Glomerular visceral epithelial cell (primary cell): ENCODE measurements around the gene NKX6-2.
"Not testable (repeated sequence)": the region's sequence is repeated elsewhere in the genome, so short reads cannot be mapped to it uniquely, and the experiment has no call there.

ENCODE experiments used
- DNase-seq: peaks from one replicate; pipeline ENCODE4 v3.0.0-alpha.2; 2016; ENCODE audit errors: extremely low spot score

The NKX6-2 gene

DNA sequence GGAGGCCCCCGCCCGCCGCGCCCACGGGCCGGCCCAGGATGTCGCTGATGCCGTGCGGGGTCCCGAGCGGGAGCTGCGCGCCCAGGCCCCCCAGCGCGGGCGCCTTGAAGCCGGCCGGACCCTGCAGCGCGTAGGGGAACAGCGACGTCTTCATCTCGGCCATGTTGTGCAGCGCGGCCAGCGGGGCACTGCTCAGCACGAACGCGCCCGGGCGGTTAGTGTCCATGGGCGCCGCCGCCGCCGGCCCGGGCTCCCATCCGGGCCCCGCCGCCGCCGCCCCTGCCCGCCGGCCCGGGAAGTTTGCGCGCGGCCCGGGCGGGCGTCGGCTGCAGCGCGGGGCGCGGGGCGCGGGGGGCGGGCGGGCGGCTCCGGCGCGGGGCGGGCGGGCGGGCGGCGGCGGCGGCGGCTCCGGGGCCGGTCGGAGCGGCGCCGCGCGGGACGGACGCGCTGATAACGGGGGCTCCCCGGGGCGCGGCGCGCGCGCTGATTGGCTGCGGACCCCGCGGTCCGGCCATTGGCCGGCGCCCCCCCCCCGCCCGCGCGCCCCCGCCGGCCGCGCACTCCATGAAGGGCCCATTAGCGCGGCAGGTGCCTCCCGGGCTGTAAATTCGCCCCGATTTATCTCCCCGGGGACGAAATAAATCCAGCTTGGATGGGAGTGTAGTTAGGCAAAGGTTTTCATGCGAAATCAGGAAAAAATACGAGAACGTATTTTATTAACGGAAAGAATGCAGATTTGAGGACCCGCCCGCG lies at the start of gene NKX6-2:
Gene NKX6-2, minus strand, starts transcription at position 425 of the 753 bp plus-strand sequence. Its CDS starts 199 bp downstream, at position 226.
- DNase-seq, result no peak

DNA sequence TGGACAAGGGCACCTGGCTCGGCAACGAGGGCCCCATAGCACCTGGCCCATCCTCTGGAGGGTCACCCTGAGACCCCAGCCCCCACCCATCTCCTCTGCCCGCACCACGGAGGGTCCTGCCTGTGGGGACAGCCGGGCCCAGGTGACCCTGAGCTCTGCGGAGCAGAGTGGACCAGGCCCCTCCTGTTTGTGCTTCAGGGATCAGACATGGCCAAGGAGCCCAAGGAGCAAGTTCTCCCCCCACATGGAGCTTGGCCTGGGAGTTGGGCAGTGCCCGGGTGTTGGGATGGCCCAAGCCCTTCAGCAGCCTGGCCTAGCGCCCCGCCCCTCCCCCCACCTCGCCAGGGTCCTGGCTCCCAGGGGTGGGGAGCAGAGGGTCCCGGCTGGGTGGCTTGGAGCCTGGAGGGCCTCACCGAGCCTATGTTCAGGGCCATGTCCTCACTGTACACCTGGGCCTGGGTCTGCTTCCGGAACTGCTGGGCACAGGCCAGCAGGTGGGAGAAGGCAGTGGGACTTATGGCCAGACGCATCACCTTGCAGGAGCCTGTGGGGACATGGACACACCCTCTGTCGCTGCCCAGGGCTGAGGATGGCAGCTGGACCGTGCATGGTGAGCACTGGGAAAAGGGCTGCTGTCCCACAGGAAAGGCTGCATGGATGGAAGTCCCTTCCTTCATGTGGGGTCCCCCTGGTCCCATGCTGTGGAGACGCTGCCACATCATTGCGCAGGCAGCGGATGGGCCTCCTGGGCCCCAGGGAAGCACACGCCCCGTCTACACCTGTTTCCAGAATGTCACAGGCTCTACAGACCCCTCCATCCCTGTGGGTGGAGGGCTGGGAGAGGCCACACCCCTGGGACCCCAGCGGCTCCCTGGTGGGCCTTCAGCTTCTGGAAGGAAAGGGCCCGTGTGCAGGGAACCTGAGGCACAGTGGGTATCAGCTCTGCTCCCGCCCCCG lies 49.2 kb upstream of the NKX6-2 start:
- no peak for DNase-seq

DNA sequence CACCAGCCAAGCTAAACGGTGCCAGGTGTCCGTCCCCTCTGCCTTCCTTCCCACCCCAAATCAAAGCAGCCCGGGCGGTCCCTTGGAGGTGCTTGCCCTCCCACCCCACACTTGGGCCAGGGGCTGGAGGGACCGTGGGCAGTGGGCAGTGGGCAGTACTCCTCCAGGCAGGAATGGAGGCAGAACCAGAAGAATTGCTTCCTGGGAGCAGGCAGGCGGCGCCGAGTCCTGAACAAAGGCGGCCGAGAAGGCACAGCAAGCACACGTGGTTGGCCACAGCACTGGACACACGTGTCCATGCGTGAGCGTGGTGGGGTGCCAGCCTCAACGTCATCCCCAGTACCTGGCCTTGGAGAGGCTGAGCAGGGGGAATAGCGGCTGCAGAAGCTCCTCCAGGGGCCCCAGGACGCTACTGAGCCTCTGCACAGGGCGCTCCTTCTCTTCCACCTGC lies 48.4 kb upstream of the NKX6-2 start:
- DNase-seq, result no peak

DNA sequence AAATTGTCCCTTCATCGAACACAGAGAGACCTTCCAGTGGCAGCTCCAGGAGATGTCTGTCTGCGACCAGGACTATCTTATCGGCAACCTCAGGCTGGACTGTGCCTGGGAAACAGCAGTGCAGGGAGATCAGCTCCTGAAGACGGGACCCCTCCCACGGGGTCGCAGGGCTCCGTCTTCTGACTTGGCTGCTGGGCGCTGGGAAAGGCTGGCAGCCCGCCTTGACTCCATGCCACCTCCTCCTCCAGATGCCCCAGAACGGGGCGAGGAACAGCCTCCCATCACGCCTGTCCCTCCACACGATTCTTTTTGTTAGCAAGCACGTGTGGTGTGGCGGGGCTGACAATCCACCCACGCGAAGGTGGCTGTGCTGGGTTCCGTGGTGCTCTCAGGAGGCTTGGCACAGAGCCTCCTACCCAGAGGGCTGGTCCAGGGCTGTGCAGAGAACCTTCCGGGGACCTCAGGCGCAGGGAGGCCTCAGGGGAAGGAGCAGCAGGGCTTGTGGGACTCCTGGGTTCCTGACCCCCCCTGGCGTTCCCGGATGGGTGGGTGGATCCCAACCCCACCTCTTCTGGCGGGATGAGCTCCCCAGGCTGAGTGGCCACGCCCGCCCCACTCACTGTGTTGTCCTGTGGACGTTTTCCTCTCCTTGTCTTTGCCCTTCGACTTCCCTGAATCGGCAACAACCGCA lies 47.6 kb upstream of the NKX6-2 start:
- no peak for DNase-seq

DNA sequence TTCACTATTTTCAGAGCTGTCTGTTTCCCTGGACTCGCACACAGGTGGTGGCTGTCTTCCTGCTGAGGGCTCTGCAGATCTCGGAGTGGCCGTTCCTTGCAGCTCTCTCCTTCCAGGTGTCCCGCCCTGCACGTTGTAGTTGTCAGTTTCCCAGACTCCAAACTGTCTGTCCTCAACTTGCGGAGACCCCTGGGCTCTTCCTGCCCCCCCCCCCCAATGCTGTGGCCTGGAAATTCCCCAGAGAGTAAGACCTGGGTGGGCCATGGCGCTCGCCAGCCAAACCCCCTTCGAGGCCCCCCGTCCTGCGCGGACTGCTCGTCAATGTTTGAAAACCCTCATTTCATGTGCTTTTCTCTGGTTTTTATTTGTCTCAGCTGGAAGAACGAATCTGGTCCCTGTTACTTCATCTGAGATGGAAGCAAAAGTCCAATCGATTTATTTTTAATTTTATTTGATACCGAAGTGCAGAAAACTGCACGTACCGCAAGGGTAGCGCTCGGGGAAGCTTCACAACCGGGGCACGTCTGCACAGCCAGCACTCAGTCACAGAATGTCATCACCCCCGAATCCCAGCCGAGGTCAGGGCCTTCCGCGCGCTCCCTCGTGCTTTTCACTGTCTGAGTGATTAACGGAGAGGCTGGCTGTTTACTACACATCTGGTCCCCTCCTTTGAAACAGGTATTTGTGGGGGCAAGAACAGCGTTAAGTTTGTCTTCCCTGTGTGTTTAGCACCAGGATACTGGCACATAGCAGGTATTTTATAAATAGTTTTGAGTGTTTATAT lies 46.4 kb upstream of the NKX6-2 start:
- no peak for DNase-seq

DNA sequence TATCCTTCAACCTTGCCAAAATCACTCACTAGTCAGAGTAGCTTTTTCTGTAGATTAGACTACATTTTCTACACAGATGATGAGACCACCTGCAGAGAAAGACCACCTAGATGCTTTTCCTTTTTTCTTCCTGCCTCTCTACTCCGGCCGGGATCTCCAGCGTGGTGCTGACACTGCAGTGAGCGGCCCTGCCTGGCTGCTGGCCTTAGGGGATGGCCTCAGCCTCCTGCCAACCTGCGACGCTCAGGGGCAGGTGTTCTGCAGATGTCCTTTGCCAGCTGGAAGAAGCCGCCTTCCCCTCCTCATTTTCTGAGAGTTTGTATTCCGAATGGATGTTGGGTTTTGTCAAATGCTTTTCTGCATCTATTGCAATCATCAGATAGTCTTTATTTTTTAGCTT lies 43.5 kb upstream of the NKX6-2 start:
- DNase-seq, result no peak

DNA sequence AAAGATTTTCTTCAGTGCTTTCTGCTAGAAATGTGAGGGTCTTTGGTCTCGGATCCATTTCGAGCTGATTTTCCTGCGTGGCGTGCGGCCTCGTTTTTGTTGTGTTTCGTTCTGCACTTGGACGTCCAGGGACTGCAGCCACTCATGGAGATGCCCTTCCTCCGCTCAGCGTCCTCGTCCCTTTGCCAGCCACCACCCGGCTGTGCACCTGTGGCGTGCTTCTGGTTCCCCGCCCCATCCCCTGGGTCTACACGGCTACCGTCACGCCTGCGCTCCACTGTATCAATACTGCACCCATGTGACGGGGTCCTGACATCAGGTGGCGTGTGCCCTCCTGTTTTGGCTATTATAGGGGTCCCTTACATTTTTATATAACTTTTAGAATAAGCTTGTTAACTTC lies 42.7 kb upstream of the NKX6-2 start:
- no peak for DNase-seq

DNA sequence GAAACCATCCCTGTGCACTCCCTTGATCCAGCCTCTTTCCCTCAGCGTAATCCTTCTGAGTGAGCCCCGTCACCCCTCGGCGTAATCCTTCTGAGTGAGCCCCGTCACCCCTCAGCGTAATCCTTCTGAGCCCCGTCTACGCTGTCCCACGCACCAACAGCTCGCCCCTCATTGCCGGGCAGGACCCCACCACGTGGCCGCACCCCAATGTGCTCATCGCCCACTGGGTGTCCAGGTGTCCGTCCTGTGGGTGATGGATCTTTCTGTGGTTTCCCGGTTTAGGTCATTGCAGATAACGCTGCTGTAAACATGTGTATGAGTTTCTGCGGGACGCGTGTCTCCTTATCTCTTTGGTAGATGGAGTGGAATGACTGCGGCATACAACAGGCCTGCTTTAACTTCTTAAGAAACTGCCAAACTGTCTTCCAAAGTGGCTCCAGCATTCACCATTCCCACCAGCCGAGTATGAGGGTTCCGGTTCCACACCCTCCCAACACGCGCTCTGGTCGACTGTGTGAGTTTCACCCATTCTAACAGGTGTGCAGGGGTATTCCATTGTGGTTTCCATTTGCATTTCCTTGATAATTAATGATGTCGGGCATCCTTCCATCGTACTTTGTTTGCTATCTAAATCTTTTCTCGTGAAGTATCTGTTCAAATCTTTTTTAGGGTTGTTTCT lies 42.1 kb upstream of the NKX6-2 start:
- DNase-seq, result no peak

DNA sequence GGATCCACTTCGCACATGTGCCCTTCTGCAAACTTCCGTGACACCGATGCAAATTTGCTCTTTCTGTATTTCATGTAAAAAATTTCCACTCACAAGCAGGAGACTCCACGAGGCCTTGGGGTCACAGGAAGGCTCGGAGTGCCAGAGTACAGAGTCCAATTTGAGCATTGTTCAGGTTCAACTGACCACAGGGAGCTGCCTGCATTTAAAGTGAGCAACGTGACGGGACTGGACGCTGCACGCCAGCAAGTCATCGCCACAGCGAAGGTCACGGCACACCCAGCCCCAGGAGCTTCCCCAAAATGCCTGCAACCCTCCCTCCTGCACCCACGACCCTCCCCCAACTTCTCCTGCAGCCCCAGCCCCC lies 41.5 kb upstream of the NKX6-2 start:
- no peak for DNase-seq

DNA sequence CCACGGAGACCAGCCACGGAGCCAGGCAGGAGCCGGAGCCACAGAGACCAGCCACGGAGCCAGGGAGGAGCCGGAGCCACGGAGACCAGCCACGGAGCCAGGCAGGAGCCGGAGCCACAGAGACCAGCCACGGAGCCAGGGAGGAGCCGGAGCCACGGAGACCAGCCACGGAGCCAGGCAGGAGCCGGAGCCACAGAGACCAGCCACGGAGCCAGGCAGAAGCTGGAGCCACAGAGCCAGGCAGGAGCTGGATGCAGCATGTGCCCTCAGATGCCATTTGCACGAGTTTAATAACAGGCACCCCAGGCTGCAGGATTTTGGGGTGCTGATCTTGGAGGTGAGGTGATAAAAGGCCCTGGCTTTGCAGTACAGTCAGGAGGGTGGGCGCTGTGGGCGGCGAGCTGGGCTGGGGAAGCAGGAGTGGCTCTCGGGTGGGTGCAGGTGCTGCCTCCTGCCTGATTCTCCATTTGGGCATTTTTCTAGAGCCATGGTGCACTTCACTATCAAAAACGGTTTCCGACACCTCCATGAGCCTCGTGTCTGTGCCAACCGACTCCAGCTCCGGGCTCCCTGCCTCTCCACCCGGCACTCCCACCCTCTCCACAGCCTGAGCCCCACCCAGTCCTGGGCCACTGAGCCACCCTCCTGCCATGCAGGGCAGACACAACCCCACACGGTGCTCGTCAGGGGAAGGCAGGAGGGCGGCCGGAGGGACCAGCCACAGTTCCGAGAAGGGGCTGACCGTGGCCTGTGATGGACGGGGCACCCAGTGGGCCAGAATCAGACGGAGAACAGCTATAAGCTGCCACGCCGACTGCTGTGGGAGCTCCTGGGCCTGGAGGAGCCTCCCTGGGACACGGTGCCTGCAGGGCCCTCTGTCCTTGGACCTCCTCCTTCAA lies 40.8 kb upstream of the NKX6-2 start:
- no peak for DNase-seq

DNA sequence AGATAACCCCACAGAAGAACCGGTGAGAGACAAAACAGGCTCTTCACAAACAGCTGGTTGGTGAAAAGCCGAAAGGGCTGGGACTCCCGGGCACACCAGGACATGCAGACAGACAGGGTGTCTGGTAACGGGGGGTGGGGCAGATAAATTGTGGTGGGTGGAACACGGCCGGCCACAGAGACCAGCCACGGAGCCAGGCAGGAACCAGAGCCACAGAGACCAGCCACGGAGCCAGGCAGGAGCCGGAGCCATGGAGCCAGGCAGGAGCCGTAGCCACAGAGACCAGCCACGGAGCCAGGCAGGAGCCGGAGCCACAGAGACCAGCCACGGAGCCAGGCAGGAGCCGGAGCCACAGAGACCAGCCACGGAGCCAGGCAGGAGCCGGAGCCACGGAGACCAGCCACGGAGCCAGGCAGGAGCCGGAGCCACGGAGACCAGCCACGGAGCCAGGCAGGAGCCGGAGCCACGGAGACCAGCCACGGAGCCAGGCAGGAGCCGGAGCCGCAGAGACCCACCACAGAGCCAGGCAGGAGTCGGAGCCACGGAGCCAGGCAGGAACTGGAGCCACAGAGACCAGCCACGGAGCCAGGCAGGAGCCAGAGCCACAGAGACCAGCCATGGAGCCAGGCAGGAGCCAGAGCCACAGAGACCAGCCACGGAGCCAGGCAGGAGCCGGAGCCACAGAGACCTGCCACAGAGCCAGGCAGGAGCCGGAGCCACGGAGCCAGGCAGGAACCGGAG lies 40.0 kb upstream of the NKX6-2 start:
- not testable (repeated sequence) for DNase-seq

DNA sequence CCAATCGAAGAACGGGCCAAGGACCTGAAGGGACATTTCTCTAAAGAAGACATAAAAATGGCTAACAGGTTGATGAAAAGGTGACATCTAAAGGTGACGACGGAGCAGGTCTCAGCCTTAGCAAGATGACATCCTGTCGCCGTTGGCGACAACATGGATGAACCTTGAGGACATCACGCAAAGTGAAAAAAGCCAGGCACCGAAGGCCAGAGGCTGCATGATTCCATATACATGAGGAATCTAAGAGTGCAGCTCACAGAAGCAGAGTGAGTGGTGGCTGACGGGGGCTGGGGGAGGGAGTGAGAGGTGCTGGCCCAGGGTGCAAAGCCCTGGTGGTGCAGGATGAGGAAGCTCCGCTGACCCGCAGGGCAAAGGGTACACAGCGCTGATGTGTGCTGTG lies 34.1 kb upstream of the NKX6-2 start:
- DNase-seq, result no peak

DNA sequence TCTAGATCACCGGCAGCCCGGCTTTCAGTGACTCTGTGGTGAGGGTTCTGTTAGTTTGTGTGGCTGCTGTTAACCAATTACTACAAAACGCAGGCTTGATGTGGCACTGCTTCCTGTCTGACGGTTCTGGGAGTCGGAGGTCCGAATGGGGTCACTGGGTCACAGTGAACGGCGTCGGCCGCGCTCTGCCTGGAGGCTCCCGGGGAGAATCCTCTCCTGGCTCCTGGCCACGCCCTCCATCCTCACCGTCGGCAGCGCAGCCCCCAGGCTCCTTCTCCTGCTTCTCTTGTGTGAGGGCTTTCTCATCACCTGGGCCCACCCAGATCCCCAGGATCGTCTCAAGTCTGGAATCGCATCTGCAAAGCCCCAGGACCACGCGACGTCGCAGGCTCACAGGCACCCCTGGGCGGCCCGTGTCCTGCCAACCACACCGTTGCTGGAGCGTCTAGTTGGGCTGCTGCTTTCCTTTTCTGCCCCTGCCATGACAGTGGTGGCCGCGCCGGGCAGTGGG lies 31.8 kb upstream of the NKX6-2 start:
- no peak for DNase-seq

DNA sequence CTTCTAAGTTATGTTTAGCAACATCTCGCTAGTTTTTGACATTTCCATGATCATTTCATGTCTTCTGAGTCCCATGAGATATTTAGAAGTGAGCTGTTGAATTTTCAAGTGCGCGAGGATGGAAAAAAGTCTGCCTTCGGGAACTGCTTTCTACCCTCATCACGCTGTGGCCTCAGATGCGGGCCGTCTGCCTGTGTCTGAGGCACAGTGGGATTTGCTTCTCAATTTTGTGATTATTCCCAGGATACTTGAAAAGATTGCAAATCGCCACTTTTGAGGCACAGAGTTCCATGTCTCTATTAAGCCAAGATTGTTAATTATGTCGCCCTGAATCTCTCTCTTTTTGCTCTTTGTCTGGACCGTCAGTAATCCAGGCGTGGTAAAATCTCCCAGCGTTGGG lies 30.8 kb upstream of the NKX6-2 start:
- no peak for DNase-seq

DNA sequence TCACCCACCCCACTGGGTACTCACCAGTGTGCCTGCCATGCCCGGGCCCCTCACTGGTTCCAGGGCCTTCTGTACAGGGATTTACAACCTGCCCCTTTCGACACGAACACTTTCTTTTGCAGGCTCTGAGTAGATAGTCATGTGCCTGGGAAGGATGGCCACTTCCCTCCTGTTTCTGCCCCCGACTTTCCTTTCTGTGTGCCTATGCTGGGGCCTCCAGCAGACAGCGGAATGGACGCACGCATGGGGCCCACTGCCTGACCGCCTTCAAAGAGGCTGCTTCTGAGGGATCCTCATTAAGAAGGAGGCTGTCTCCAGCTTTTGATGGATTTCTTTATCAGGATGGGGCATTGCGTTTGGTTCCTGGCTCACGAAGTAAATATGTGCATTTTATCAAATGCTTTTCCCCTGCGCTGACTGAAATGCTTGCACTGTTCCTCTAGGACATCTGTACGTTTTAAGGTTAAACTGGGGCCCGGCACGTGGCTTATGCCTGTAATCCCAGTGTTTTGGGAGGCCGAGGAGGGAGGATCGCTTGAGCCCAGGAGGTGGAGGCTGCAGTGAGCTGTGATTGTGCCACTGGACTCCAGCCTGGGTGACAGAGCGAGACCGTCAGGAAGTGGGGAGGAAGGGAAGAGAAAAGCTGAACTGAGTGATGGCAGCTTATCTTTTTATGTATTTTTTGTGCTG lies 29.4 kb upstream of the NKX6-2 start:
- DNase-seq, result no peak

DNA sequence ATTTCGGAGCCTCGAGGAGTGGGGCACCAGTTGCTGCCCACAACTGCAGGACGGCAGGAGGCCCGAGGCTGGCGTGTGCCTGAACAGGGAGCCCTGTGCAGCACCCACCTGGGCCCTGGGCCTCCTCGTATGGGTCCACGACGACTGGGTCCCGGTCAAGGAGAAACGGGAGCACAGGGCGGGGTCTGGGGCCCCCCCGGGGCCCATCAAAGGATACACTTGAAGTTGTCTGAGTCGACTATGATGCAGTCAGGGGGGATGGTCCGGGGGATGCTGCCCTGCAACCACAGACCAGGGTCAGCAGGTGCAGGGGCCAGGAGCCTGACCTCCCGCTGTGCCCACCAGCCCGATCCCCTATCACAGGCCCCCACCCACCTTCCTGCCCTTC lies 28.5 kb upstream of the NKX6-2 start:
- no peak for DNase-seq

DNA sequence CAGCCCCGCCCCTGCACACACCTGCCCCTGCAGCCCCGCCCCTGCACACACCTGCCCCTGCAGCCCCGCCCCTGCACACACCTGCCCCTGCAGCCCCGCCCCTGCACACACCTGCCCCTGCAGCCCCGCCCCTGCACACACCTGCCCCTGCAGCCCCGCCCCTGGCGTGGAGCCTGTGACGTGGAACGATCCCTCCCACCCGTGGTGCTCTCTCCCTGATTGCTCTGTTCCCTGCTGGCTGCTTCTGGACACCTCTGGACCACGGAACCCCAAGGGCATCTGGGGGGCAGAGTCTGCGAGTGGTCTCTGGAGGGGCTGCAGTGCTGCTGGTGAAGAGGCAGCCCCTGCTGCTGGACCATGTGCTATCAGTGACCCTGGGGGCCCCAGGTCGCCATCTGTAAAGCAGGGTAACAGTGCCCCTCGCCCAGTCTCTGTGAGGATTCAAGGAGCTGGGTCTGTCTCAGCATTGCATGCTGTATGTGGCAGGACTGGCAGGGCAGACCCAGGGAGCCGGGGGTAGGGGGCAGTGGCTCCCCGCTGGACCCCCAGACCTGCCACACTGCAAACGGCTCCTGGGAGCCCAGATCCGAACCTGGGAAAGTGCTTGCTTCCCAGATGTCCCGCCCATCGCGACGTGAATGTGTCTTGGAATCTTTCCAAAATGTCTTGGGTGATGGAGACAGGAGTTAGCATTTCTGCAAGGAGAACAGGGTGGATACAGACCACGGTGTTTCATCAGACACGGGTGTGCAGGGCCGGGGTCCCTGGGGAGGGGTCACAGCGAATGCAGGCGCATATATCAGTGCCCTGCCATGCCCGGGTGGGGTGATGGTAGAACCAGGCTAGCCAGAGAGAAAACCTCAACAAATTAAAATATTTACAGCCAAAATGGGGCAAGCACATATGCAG lies 27.9 kb upstream of the NKX6-2 start:
- DNase-seq, result no peak
